Fibroblast of pulmonary artery (primary cell): Measurements from ENCODE around the gene TGM1.

Experiments used
- DNase-seq: peaks from one replicate; pipeline ENCODE4 v3.0.0-alpha.2; 2010; ENCODE audit warnings: low read depth
- H3K4me3 ChIP-seq: replicated peaks from 2 replicates; pipeline ENCODE4 v1.5.1; 2011; ENCODE audit warnings: low read depth, mild to moderate bottlenecking, control low read depth, low read length, moderate library complexity
- TF ChIP-seq, protein P1 (sequence below): IDR thresholded peaks from 2 replicates; pipeline ENCODE4 v1.5.1; 2011; ENCODE audit warnings: mild to moderate bottlenecking, control low read depth, low read length, inconsistent platforms; ENCODE audit errors: missing control alignments

The TGM1 gene

DNA sequence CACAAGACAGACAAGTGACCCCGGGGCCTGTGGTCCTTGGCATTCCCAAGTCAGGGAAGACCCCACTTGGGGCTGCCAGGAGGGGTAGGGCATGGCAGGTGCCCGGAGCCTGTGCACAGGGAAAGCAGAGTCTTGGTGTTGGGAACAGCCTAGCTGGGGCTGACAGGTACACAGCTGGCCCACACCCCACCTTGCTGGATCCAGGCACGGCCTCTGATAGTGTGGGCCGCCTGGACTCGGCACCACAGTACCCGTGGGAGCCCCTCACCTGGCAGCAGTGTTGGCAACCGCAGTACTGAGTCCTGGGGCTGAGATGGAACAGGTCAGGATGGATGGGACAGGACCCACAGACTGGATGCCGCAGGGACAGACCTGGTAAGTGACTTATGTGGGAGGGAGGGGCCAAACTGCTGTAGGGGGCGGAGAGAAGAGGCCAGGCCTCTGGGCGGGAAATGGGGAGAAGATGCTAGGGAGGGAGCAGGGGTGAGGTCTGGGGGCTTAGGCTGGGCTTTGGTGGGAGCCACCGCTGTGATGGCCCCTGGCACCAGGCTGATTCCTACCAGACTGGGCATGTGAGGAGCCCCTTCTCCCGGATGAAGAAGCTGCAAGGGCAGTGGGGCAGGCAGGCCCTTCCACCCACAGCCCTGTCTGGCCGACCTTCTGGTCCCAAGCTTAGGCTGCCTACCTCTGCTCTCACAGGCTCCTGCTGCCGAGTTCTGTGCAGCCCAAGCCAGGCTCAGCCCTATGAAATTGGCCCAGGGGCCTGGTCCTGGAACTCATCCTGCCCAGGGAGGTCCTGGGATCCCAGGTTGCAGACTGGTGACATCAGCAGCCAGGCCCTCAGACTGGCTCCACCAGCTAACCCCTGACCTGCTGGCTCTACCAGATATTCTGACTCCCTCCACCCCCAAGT is at the start of gene TGM1:
Gene TGM1 (minus strand): TSS at position 357 of the 913 bp plus-strand sequence. CDS start 825 bp downstream, outside the sequence.
- DNase-seq, result no peak
- H3K4me3 ChIP-seq, result no peak within 1 kb of the TSS
- TF ChIP-seq, protein P1, sequence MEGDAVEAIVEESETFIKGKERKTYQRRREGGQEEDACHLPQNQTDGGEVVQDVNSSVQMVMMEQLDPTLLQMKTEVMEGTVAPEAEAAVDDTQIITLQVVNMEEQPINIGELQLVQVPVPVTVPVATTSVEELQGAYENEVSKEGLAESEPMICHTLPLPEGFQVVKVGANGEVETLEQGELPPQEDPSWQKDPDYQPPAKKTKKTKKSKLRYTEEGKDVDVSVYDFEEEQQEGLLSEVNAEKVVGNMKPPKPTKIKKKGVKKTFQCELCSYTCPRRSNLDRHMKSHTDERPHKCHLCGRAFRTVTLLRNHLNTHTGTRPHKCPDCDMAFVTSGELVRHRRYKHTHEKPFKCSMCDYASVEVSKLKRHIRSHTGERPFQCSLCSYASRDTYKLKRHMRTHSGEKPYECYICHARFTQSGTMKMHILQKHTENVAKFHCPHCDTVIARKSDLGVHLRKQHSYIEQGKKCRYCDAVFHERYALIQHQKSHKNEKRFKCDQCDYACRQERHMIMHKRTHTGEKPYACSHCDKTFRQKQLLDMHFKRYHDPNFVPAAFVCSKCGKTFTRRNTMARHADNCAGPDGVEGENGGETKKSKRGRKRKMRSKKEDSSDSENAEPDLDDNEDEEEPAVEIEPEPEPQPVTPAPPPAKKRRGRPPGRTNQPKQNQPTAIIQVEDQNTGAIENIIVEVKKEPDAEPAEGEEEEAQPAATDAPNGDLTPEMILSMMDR, result no peak

DNA sequence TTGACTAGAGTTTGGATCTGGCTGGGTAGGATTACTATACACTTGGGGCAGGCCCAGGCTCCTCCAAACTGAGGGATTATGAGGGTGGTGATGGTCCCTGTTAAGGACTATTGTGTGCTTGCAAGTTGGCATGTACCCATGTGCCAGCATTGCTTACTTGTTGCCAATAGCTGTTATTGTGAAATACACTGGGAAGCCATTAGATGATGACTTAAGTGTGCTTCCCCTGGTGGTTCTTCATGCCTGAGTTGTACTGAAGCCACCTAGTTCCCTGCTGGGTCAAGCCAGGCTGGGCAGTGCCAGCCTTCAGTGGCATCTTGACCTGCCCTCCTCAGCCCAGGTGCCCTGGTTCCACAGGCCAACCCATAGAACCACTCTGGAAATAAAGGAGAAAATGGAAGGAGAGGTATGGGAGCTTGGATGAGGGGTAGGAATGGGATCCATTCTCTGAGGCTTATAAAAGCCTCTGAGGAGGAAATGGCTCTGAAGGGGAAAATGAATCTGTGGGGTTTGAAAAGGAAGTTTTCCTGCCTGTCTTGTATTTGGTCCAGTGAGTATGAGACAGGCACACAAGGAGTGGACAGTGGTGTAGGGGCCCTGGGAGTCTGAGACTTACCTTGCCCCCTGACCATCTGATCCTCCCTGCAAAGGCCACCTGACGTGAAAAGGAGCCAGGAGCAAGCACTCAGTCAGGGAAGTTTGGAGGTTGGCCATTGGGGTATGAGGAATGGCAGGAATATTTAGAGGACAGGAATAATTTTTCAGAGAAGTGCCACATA is 49.0 kb upstream of the TGM1 start:
- peak; percentile 47 for DNase-seq
- no peak overlapping the region for H3K4me3 ChIP-seq
- TF ChIP-seq, protein P1, result no peak

DNA sequence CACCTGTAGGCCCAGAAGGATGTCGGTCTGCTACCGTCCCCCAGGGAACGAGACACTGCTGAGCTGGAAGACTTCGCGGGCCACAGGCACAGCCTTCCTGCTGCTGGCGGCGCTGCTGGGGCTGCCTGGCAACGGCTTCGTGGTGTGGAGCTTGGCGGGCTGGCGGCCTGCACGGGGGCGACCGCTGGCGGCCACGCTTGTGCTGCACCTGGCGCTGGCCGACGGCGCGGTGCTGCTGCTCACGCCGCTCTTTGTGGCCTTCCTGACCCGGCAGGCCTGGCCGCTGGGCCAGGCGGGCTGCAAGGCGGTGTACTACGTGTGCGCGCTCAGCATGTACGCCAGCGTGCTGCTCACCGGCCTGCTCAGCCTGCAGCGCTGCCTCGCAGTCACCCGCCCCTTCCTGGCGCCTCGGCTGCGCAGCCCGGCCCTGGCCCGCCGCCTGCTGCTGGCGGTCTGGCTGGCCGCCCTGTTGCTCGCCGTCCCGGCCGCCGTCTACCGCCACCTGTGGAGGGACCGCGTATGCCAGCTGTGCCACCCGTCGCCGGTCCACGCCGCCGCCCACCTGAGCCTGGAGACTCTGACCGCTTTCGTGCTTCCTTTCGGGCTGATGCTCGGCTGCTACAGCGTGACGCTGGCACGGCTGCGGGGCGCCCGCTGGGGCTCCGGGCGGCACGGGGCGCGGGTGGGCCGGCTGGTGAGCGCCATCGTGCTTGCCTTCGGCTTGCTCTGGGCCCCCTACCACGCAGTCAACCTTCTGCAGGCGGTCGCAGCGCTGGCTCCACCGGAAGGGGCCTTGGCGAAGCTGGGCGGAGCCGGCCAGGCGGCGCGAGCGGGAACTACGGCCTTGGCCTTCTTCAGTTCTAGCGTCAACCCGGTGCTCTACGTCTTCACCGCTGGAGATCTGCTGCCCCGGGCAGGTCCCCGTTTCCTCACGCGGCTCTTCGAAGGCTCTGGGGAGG is 47.9 kb upstream of the TGM1 start, which contains the start of gene LTB4R:
Gene LTB4R (plus strand): TSS at position 857 of the 959 bp plus-strand sequence. CDS start 4,150 bp downstream, outside the sequence.
- DNase-seq, result peak; percentile 82
- TF ChIP-seq, protein P1, result no peak
- H3K4me3 ChIP-seq, result no peak within 1 kb of the TSS

DNA sequence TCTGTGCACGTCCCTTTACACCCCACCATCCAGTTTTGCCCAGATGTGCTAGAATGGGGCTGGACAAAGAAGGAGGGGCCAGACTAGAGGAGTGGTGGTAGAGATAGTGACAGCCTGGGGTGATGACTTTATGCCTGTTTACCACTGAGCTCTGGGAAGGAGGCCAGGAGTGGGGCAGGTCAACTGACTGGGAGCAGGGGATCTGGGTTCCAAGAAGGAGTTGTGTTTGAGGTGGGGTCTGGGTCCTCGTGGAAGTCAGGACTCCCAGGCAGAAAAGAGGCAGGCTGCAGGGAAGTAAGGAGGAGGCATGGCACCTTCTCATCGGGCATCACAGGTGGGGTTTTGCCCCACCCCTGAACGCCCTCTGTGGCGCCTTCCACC is 47.3 kb upstream of the TGM1 start:
- TF ChIP-seq, protein P1, result no peak
- no peak overlapping the region for H3K4me3 ChIP-seq
- no peak for DNase-seq

DNA sequence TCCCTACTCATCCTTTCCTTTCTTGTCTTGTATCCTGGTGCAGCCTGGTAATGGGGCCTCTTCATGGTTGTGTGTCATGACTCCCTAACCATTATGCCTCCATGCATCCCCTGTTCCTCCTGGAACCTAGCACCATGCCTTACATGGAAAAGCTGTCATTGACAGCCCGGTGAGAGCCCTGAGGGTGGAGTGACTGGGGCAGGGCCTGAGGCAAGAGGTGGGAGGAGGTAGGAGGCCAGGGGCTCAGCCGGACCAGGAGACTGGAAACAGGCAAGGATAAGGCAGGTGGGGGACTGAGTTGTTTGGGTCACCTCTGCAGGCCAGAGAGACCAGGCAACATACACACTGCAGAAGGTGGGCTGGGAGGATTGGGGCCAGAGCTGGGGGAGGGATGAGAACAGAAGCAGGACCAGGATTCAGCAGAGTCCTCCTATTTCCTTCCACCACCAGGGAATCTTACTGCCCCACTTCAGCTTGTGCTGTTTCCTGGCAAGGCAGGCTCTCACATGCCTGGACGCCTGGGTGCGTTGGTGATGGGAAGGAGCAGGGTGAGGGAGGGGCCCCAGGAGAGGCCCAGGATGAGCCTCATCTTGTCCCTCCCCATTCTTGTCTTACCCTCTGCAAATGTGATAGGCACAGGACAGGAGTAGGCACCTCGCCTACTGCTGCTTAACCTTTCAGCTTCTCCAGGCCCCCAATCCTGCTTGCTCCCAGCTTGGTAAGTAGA is 46.7 kb upstream of the TGM1 start, which contains the start of gene LTB4R2:
Gene LTB4R2 (plus strand): TSS at position 603 of the 727 bp plus-strand sequence. CDS start 525 bp downstream, outside the sequence.
- H3K4me3 ChIP-seq, result no peak within 1 kb of the TSS
- DNase-seq, result no peak
- TF ChIP-seq, protein P1, result no peak
